Brain microvascular endothelial cell (primary cell): ENCODE measurements around the gene CENPV.

ENCODE experiments used
- DNase-seq: peaks from one replicate; pipeline ENCODE4 v3.0.0-alpha.2; 2020
- H3K27ac ChIP-seq: fragments of 250-450 bp; sonication (Bioruptor Pico); 2 replicates; pipeline ENCODE4 v1.5.1; 2020; ENCODE audit warnings: mild to moderate bottlenecking, moderate library complexity
- H3K27me3 ChIP-seq: fragments of 250-450 bp; sonication (Bioruptor Pico); replicated peaks from 2 replicates; pipeline ENCODE4 v1.5.1; 2020; ENCODE audit warnings: mild to moderate bottlenecking
- H3K36me3 ChIP-seq: fragments of 250-450 bp; sonication (Bioruptor Pico); replicated peaks from 2 replicates; pipeline ENCODE4 v1.5.1; 2020; ENCODE audit warnings: mild to moderate bottlenecking
- H3K4me3 ChIP-seq: 2 replicates; pipeline ENCODE4 v1.5.1; 2011; ENCODE audit warnings: low read depth, mild to moderate bottlenecking, control low read depth, low read length, moderate library complexity
- in situ Hi-C: cut with HindIII; loops from 2 replicates; pipeline ENCODE4 v1.10.0; 2017; ENCODE audit warnings: low sequenced_read_pairs, low pct_ligation_motif_present
- TF ChIP-seq, protein P1 (sequence below): IDR thresholded peaks from 2 replicates; pipeline ENCODE4 v1.5.1; 2011; ENCODE audit warnings: low read depth, mild to moderate bottlenecking, moderate library complexity, low read length, control low read depth, inconsistent platforms; ENCODE audit errors: missing control alignments

Gene CENPV

DNA sequence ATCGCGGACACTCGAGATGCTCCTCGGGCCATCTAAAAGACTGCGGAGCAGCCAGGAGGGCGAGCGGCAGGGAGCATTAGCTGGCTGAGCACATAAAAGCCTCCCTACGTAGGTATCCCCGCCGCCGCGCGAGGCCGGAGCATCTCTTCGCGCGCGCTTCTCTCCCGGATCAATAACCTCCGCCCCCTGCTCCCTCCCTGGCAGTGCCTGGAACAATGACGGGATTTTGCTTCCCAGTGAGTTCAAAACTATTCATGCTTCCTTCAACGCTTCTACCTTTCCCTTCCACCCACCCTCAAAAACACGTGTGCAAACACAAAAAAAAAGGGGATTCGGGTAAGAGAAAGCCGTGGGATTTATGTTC is 984 bp downstream of the CENPV start:
- in situ Hi-C loops, result no loop called here
- peak; percentile 11 for DNase-seq
- H3K27me3 ChIP-seq, result no peaks in the 10 kb centered on the region
- peak overlapping the region; percentile 70 for H3K4me3 ChIP-seq
- H3K27ac ChIP-seq, result peak overlapping the region; percentile 8
- peaks cover 11% of the 10 kb centered on the region for H3K36me3 ChIP-seq
- TF ChIP-seq, protein P1, sequence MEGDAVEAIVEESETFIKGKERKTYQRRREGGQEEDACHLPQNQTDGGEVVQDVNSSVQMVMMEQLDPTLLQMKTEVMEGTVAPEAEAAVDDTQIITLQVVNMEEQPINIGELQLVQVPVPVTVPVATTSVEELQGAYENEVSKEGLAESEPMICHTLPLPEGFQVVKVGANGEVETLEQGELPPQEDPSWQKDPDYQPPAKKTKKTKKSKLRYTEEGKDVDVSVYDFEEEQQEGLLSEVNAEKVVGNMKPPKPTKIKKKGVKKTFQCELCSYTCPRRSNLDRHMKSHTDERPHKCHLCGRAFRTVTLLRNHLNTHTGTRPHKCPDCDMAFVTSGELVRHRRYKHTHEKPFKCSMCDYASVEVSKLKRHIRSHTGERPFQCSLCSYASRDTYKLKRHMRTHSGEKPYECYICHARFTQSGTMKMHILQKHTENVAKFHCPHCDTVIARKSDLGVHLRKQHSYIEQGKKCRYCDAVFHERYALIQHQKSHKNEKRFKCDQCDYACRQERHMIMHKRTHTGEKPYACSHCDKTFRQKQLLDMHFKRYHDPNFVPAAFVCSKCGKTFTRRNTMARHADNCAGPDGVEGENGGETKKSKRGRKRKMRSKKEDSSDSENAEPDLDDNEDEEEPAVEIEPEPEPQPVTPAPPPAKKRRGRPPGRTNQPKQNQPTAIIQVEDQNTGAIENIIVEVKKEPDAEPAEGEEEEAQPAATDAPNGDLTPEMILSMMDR, result no peak

GRCh38 chr17:16351831-16352230 is 1.4 kb downstream of the CENPV start:
- H3K27ac ChIP-seq, result peak overlapping the region; percentile 8
- peak overlapping the region; percentile 70 for H3K4me3 ChIP-seq
- TF ChIP-seq, protein P1, result no peak
- in situ Hi-C loops, result no loop called here
- peaks cover 11% of the 10 kb centered on the region for H3K36me3 ChIP-seq
- DNase-seq, result peak; percentile 16
- no peaks in the 10 kb centered on the region for H3K27me3 ChIP-seq

- in situ Hi-C loops, result no loop called here
- Histone ChIP-seq H3K27ac (no peak overlapping the region), H3K36me3 (peaks cover 11% of the 10 kb centered on the region), H3K27me3 (no peaks in the 10 kb centered on the region), H3K4me3 (no peak overlapping the region)
- TF ChIP-seq, protein P1, result no peak
- DNase-seq, result no peak
Observed at GRCh38 chr17:16349431-16349830, 3.8 kb downstream of the CENPV start.

DNA sequence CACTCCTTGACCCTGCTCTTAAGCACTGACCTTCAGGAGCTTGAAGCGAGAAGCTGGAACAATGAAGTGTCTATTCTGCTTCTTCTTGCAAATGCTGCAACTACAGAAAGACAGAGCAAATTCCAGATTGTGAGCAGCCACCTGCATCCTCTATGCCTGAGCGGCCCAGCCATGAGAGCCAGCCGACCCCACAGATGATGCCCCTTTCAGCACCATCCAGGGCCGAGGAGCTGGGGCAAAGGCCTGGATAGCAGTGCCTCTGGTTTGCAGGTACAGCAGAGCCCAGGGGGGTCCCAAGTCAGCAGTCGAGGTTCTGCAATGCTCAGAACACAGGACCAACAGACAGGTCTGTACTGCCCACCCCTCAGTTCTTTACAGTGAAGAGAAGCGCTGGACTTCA is 4.7 kb downstream of the CENPV start:
- in situ Hi-C loops, result no loop called here
- H3K36me3 ChIP-seq, result peaks cover 11% of the 10 kb centered on the region

DNA sequence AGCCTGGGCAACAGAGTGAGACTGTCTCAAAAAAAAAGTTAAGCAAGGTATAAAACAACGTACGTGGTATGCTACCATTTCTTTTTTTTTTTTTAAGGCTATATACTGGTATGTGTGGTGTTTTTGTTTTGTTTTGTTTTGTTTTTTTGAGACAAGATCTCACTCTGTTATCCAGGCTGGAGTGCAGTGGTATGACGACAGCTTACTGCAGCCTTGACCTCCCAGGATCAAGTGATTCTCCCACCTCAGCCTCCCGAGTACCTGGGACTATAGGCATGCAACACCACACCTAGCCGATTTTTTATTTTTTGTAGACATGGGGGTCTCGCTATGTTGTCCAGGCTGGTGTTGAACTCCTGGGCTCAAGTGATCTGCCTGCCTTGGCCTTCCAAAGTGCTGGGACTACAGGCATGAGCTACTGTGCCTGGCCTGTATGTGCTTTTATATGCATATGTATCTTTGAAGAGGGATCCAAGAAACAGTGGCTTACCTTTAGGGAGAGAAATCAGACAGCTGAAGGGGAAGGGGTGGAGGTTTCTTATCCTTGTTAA is 6.5 kb downstream of the CENPV start:
- in situ Hi-C loops, result no loop called here

More for the DNA sequence above, 4.7 kb downstream of the CENPV start:
- Histone ChIP-seq H3K27me3 (no peaks in the 10 kb centered on the region), H3K4me3 (no peak overlapping the region), H3K27ac (no peak overlapping the region)
- no peak for DNase-seq
- TF ChIP-seq, protein P1, result no peak

More for the DNA sequence above, 6.5 kb downstream of the CENPV start:
- DNase-seq, result no peak
- no peak overlapping the region for H3K4me3 ChIP-seq
- H3K36me3 ChIP-seq, result peaks cover 16% of the 10 kb centered on the region
- no peaks in the 10 kb centered on the region for H3K27me3 ChIP-seq
- H3K27ac ChIP-seq, result no peak overlapping the region
- TF ChIP-seq, protein P1, result no peak
